Measurements from ENCODE around the gene GABARAPL2.
"Not testable (repeated sequence)": the region's sequence is repeated elsewhere in the genome, so short reads cannot be mapped to it uniquely, and the experiment has no call there.

The GABARAPL2 gene

DNA sequence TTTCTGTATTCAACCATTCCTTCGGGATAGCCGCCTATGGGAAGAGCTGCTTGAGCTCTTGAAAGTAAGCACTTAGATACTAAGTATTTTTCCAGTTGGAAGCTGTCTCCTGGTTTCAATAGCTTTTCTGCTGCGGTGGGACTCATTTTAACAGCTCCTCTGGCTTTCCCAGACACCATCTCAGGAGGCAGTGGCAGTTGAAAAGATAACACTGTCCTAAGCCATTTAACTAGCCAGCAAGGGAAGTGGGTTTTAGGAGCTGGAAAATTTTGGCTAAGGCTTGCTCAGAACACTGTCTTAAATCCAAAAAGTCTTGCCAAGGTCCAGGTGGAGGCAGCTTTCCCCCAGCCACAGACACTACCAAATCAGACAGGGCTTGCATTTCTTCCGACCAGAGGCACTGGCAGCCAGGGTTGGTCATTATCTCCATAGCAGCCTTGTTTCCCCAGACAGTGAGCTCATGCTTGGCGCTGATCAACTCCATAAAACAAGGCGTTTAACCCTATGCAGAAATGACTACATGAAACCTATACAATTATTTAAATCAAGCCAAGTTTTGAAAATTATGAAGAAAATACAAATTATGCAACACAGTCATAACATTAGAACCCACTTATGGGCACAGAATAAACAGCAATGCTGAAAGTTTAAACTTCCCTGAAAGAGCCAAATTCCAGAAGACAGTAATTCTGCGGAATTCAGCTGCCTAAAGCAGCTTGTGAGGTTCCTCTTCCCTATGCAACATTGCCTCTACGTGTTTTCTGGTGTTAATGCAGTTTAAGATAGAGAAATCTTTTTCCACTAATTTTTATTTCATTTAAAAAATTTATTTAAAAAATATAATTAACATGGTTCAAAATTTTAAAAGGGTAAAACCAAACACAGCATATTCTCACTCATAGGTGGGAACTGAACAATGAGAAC lies 25.0 kb downstream of the GABARAPL2 start:
- no peak for DNase-seq (ENCODE audit: low read depth in 3 of 3)

DNA sequence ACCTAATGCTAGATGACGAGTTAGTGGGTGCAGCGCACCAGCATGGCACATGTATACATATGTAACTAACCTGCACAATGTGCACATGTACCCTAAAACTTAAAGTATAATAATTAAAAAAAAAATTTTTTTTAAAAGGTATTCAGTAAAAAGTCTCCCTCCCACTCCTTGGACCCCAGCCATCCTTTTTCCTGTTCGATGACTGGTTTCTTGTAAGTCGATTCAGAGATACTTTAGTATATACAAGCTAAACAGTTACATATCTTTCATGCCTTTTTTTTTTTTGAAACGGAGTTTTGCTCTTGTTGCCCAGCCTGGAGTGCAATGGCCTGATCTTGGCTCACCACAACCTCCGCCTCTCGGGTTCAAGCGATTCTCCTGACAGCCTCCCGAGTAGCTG lies 25.7 kb downstream of the GABARAPL2 start:
- DNase-seq (ENCODE audit: low read depth in 3 of 3) = not testable (repeated sequence)

DNA sequence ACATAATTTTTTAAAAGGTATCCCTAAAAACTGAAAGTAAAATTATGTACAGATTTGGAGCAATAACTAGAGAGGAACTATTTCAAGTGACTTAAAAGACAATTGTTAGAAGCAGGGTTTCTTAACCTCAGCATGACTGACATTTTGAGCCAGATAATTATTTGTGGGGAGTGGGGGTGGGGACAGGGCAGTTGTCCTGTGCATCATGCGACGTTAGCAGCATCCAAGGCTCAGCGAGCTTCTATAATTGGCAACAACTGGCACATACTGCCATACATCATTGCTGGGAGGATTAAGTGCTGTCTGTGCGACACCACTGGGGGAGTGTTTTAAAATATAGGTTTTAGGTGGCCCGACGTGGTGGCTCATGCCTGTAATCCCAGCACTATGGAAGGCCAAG lies 27.1 kb downstream of the GABARAPL2 start:
- no peak for DNase-seq (ENCODE audit: low read depth in 3 of 3)

DNA sequence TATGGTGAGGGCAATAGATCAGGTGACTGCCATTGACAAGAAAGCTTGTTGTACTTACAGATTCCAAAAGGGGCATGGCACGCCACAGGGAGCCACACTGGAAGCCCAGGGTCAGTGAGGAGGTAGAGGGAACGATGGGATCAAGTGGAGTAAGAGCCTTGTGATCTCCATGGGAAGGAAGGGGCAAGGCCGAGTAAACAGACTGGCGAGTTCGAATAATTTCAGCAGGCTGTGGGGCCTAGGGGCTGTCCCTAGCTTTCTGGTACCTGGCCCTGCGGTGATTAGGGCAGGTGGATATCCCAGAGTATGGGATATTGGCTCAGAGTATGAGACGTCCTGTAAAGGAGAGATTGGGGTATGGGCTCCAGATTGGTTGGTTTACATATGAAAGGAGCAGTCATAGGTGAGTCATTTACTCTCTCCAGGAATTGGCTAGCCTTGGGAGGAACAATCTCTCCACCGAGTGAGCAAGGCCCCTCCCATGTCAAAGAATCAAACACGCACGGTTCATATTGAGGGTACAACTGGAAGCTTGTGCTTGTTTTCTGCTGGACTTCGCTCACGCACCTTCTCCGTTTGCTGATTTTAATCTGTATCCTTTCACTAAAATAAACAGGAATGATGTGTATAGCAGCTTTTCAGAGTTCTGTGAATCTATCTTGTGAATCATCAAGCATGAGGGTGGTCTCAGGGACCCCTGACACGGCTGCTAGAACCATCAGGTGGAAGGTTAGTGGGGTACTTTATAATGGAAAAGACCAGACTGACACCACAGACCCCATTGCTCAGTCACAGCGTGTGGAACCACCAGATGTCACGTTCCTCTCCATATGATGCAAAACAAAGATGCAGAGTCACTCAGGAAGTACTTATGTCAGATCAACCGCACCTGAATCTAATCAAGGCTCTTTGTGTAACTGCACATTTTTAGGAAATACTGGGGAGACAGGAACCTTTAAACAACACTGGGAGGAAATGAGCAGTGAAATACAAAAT lies 27.9 kb downstream of the GABARAPL2 start:
- no peak for DNase-seq (ENCODE audit: low read depth in 3 of 3)

DNA sequence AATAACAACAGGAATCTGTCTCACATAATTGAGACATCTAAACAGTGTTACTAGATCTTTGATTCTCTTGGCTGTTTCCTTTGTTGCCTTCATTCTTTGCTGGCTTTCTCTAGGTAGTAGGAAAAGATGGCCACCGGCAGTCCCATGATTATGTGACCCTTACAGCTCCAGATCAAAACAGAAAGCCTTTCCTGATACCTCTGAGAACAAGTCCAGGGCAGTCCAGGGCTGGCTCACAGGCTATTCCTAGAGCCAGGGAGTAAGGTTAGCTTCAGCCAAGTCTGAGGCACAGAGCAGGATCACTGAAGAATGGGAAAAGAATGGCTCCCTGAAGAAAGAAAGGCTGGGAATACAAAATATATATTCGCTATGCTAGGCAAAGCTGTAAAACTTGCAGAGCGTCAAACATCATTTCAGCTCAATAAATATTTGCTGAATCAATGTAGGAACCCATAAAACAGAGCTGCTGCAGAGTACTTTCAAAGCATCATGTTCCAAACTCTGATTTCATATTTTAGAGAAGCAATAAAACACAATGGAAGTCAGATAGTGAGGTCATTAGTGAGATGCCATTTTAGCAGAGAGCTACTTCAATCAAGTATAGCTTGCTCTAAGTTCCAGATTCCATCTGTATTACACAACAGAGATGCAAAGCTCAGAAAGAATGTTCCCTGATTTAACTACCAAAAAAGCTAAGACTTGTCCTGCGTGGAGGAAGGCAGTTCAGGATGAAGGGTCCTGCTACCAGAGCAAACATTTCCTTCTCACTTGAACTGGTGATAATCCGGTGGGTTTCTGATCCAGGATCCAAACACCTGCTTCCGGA lies 33.5 kb downstream of the GABARAPL2 start:
- DNase-seq (ENCODE audit: low read depth in 3 of 3) = no peak

DNA sequence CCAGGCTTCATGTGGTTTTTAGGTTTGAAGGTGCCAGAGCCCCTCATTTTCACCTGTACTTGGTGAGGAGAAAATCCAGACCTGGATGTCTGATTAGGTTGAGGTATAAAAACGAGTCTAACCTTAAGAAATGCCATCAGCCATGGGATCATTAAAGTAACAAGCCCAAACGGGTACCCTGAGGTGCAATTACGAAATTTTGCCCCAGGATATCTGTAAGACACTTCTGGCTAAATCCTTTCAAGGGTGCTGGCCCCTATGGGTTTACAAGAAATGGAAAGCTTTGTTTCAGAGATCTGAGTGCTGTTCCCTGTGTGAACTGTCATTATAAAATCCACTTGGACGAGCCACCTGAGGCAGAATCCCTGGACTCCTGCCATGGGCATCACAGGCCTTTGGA lies 37.1 kb downstream of the GABARAPL2 start:
- DNase-seq (ENCODE audit: low read depth in 3 of 3) = no peak

DNA sequence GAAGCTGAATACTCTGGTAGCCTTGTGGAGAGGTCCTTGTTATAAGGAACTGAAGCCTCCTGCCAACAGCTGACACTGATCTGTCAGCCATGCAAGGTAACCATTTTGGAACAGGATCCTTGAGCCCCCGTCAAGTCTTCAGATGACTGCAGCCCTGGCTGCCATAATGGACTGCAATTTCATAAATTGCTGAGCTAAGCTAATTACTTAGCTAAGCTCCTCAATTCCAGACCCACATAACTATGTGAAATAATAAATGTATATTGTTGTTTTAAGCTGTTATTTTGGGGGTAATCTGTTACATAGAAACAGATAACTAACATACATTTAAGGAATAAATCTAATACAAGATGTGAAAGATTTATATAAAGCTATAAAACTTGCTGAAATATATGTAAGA lies 40.3 kb downstream of the GABARAPL2 start:
- no peak for DNase-seq (ENCODE audit: low read depth in 3 of 3)

DNA sequence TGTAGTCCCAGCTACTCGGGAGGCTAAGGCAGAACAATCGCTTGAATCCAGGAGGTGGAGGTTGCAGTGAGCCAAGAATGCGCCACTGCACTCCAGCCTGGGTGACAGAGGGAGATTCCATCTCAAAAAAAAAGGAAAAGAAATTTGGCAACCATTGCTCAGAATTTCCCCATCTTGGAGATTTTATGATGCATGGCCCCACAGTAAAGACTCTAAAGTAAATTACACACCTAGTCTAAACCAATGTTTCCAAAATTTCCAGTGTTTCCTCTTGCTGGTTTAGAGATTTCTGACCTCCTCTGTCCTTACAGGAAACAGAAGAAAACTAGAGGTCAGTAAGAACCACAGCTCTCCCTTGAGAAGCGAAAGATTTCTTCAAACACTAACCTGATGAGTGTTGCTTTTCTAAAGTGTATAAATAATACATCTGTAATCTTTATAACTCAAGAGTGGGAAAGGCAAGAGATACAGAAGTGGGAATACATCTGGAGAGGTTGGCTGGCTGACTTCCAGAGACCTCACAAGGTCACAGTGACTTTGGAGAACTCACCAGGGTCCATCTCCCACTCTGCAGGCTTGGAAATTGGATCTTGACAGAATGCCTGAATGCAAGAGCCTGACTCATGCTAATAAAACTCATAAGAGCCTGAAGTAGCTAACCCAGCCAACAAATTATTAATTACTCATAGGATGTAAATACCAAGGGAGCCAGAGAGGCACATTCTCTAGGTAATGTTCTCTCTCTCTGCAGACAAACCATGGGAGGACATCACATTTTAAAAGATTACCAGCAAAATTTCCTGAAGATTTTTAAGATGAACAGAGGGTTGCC lies 48.1 kb downstream of the GABARAPL2 start:
- no peak for DNase-seq (ENCODE audit: low read depth in 3 of 3)

DNA sequence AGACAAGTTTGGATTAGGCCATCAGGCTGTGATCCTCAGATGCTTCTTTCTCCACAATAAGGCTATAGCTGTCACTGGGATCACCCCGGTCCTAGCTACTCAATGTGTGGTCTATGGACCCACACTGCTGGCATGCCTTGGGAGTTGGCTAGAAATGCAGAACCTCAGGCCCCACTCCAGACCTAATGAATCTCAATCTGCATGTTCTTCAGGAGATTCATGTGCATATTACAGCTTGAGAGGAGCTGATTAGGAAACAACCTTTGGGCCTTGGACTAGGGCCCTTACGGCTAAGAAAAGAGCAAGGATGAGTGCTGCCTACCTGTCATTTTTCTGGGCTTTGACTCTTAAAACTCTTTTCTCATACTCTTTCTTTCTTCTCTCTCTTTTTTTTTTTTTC lies 49.4 kb downstream of the GABARAPL2 start:
- DNase-seq (ENCODE audit: low read depth in 3 of 3) = no peak

DNA sequence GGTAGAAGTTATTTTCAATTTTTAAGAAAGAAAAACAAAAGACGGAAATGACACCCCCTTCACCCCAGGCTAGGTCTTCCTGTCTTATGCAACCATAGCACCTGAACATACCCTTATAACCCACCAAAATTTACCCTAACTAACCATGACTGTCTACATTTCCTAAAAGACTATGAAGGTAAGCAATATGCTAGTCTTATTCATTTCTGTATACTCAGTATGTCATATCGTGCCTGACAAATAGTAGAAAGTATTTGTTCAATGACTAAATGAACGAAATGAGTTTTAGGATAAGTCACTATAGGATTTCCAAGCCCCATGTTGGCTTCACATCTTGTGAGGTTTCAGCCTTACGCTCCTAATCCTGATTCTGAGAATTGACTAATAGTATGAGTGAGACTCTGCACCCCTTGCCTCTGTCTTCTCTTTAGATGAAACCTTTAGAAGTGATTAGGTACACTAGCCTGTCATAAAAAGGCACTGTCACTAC lies 50.4 kb downstream of the GABARAPL2 start:
- DNase-seq (ENCODE audit: low read depth in 3 of 3) = no peak

DNA sequence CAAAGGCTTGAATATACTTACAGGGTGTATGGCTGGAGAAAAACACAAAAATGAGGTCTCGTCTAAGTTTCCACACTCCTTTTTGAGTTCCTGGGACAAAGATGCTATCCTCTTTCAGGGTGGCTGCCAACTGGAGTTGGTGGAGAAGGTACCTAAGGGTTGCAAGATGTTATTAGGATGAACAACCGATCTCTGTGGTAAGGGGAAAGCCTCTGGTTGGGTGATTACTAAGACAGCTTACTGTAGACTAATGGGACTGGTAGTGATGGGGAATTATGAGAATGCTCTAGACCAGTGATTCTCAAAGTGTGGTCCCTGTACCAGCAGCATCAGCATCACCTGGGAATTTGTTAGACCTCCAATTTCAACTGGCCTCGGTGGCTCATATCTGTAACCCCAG lies 50.9 kb downstream of the GABARAPL2 start:
- DNase-seq (ENCODE audit: low read depth in 3 of 3) = no peak

DNA sequence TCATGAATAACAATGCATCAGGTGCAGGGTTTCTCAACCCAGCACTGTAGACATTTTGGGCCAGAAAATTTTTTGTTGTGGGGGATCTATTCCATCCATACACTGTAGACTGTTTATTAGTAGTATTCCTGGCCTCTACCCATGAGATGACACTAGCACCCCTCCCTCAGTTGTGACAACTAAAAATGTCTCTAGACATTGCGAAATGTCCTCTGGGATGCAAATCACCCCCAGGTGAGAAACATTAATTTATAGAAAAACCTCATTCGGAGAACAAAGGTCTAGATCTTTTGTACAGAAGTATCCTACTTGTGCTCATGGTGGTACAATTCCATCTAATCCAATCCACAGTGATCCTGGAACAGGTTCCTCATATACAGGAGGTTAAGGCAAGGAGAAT lies 52.6 kb downstream of the GABARAPL2 start:
- DNase-seq (ENCODE audit: low read depth in 3 of 3) = no peak

DNA sequence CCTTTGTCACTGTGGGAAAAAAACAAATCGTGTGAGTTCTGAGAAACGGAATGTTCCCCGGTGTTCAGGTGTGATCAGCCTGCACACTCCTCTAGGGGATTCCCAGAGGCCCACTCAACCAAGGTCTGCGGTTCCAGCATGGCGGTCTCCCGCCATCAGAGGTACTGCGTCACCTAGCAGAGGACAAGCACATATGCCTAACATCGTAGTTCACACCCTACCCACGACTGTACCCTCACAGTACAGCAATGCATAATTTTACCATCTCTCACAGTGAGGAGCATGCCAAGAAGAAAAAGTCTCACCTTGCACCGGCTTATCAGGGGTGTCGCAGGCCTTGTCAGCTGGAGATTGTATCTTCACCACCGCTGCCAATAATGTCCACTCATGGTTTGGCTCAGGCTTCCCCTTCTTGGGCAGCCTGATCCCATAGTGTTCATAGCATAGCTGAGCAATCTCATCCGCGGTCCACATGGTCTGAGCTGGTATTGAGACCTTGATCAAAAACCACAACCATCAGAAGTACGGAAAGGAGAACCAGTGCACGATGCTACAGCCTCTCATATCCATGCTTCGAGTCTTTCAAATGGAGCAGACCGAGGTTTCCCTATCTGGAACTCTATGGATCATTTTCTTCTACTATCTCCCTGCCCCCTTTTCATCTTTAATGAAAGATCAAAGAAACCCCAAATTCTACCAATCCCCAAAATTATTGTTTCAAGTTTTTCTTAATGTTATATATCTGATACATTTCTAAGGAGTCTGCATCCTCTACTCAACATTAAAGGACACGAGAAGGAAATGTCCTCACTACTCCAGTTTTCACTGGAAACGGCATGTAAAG lies 54.4 kb downstream of the GABARAPL2 start:
- DNase-seq (ENCODE audit: low read depth in 3 of 3) = no peak

DNA sequence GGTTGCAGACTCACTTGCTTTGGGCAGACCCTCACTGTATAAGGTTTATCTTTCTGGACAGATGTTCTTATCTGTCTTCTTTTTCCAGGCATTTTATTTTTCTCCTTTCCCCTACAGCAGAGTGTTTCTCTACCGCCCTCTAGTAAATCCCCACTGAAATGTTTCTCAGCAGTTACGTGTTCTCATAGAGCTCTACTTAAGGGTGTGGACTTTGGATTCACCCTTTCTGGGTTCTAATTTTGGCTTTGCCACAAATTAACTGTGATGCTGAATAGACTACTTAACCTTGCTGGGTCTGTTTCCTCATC lies 54.9 kb downstream of the GABARAPL2 start:
- no peak for DNase-seq (ENCODE audit: low read depth in 3 of 3)

DNA sequence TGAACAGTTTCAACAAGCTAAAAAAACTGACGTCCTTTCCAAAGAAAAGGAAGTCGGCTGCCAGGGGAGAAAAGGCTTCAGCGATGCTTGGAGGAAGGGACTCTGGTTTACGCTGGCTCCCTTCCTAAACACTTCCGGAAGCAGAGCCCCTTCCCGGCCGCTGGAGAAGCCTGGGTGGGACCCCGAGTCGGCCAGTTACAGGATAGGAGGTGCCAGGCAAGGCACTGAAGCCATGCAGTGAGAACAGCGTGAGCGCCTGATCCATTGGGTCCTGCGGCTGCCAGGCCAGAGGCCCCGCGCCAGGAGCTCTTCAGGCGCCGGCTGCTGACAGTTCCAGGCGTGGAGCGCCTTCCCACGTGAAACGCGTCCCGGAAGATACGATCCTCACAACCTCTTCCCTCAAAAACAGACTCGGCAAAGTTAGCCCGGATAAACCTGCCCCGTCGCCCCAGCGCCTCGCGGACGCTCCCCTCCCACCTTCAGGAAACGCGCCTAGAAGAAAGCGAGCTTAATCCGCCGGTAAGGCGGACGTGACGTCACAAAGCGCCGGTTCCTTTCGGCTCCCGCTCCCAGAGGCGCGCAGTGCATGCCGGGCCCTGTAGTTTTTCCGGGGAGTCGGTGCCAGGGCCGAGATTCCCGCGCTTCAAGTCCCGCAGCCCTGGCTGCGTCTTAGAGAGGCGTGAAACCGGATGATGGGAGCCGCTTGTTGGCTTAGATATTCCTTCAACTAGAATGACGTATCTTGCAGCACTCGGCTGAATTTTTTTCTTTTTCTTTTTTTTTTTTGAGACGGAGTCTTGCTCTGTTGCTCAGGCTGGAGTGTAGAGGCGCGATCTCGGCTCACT lies 56.8 kb downstream of the GABARAPL2 start, which contains the start of gene ADAT1:
ADAT1 (minus strand) TSS at position 521 of the 845 bp plus-strand sequence. CDS start 2,482 bp downstream, outside the sequence.
- DNase-seq (ENCODE audit: low read depth in 3 of 3) = peak; percentile 90 to 94 (median 93)

DNA sequence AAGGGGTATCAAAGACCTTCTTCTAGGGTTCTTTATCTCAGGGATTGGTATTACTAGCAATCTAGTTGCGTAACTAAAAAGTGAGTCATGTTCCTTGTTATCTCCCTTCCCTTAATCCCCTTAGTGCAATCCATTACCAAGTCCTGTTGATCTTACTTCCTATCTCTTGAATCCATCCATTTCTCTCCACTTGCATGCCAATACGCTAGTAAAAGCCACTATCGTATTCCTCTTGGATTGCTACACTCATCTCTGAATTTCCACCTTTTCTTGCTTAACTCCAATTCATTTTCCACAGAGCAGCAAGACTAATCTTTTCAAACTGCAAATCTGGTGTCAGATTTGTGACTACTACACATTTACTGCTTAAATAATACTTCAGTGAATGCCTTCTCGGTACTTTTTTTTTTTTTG lies 58.7 kb downstream of the GABARAPL2 start:
- no peak for DNase-seq (ENCODE audit: low read depth in 3 of 3)

DNA sequence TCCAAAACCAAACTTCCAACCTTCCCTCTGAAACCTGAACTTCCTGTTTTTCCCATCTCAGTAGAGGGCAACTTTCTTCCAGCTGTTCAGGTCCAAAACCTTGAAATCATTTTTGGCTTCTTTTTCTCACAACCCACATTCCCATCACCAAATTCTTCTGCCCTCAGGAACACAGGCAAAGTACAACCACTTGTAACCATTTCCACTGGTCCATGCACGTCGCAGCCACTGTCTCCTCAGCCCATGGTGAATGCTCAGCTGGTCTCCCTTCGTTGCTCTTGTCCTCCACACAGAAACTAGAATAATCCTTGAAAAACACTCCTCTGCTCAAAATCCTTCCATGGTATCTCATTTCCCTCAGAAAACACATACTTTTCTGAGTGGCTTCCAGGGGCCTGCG lies 60.6 kb downstream of the GABARAPL2 start:
- DNase-seq (ENCODE audit: low read depth in 3 of 3) = no peak

All from stimulated activated CD4-positive, alpha-beta T cell treated with anti-CD3 and anti-CD28 coated beads, TNF-alpha, amount 100 ng/mL, for 4 hours (primary cell).